Erythroblast (primary cell): ENCODE results near the gene PPAN.

Experiments used
- GATA1 ChIP-seq: IDR thresholded peaks from 2 replicates; pipeline ENCODE4 v1.6.1; 2011; ENCODE audit warnings: low read depth, mild to moderate bottlenecking, control low read depth, low read length, moderate library complexity
- POLR2A ChIP-seq: IDR thresholded peaks from 2 replicates; pipeline ENCODE4 v1.6.1; 2011; ENCODE audit warnings: mild to moderate bottlenecking, low read length

GRCh38 chr19:10152100-10152499 is 45.9 kb downstream of the PPAN start:
- no peak for TF ChIP-seq POLR2A
- no peak for TF ChIP-seq GATA1
